ENCODE results near the gene CDK14. TPM values are rescaled to one million over a fixed set of nuclear protein-coding genes. Genes with fewer than 3 reads are reported as not detected.
A peak's percentile ranks its signal among the peaks of the same experiment; 100 is the strongest.

Gene CDK14
- total RNA-seq, 1 donor from 2014 or later, result 21.6 TPM

DNA sequence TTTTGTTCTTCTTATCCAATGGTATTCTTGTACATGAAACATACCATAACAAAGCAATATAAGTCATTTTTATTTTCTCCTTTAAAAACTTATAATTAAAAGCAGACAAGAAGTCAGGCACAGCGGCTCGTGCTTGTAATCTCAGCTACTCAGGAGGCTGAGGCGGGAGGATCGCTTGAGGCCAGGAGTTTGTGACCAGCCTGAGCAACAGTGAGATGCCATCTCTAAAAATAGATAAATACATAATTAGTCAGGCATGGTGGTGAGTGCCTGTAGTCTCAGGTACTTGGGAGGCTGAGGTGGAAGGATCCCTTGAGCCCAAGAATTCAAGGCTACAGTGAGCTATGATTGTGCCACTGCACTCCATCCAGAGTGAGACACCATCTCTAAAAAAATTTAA lies 473.0 kb downstream of the CDK14 start:
- ATAC-seq (no peak), DNase-seq (ENCODE audit: low spot score) (no peak)

DNA sequence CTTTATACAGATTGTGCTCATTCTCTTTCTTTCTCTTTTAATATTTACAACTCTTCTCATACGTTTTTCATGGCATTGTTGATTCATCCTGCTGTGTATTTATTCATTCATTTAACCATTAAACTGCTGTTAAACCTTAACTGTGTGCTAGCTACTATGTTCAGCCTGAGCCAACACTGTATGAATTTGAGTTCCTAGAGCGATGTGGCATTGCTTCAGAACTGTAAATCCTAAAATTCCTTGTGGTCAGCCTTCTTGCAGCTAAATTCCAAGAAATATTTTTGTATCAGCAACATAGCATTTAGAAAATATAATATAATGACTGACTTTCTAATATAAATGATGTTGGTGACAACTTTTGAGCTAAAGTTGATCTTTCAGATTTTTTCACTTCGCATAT lies 483.4 kb downstream of the CDK14 start:
- DNase-seq (ENCODE audit: low spot score), result no peak
- ATAC-seq, result no peak

GRCh38 chr7:91080351-91080750 lies 484.2 kb downstream of the CDK14 start:
- DNase-seq (ENCODE audit: low spot score) (no peak), ATAC-seq (no peak)

DNA sequence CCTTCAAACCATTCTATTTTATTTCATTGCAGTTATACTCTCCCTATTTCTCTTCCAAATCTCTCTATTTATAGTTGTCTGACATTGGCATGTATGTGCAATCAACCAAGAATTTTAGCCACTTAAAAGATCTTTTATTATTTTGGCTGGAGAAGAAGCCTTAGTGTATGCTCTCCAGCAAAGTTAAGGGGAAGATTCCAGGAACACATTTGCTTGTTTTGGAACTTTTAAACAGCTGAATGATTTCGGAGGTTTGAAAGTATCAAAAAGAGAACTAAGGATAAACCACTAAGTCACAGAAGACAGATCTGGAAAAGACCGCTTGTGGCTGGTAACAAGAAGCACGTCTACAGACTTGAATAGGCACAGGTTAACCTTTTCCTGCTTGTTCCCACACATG lies 485.9 kb downstream of the CDK14 start:
- no peak for ATAC-seq

GRCh38 chr7:91082852-91083495 lies 486.9 kb downstream of the CDK14 start:
- DNase-seq (ENCODE audit: low spot score) (no peak), ATAC-seq (peak; percentile 44)

More for the DNA sequence above, 485.9 kb downstream of the CDK14 start:
- no peak for DNase-seq (ENCODE audit: low spot score)

DNA sequence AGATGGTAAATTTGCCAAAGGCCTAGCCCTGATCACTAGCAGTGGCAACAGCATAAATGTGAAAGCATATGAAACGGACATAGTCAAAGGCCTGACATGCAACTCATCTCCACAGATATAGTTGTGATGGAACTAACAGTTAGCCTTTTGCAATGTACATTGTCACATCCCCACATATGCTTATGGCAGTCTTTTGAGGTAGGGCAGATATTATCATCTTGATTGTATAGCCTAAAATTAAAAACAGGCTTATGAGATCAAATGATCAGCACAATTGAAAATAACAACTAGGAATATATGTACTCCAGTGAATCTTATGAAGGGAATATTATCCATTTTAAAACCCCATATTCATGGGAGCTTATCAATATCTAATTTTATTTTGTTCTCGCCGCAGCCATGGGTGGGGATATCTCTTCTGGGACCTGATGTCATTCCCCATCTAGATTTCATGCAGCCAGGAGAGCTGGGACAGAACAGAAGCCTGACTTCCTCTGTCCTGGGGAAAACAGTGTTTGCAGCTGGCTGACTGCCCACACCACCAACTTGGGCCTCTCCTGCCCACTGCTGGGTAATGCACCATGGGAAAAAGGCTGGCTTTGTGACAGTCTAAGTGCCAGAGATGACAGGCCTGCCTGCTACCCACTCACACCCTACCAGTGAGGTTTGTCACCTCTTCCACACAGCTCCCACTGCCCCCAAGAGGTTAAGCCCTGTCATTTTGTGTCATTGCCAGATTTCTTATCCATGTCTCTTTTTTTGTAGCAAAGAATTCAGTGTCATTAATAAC lies 487.9 kb downstream of the CDK14 start:
- ATAC-seq (peak; percentile 40), DNase-seq (ENCODE audit: low spot score) (no peak)

DNA sequence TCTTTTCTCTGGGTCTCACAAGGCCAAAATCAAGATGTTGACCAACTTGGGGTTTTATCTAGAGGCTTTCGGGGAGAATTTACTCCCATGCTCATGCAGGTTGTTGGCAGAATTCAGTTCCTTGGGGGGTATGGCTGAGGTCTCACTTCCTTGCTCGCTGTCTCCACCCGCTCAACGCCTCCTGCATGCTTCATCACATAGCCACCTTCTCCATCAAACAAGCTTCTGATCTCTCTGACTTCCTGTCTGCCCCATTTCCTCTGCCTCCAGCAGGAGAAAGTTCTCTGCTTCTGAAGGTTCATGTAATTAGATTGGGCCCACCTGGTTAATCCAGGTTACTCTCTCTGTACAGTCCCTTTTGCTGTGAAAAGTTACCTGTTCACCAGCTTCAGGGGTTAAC lies 489.1 kb downstream of the CDK14 start:
- no peak for ATAC-seq
- DNase-seq (ENCODE audit: low spot score), result no peak

DNA sequence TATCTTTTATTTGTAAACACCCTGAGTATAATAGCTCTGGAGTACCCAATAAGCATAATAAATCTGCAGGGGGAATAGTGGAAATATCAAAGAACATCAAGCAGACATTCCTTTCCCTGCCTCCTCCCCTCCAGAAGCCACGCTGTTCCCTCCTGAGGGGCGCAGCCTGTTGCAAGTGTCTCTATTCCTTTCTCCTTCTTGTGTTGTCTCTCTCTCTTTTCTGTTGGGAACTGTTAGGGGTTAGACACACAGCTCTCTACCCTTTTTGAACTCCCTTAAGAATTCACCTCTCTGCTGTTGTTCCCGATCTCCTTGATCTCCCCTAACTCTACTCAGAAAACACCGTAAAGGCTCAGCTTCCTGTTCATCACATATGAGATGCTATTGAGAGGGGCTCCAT lies 490.1 kb downstream of the CDK14 start:
- ATAC-seq (no peak), DNase-seq (ENCODE audit: low spot score) (no peak)

DNA sequence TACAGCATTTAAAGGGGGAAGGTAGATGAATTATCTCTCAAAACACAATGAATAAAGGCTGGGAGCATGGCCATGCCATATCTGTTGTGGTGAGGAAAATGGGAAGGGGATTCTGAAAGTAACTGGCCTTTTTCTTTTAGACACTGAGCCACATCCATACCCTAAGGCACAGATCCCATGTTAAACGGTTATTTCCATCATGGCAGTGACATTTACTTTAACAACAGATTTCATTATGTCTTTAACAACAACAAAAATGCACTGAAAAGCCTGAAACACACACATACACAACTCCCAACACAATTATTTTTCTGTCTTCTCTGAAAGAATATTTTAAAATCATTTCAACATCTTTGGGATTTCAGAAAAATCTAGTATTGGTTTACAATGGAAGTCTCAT lies 492.0 kb downstream of the CDK14 start:
- no peak for ATAC-seq
- no peak for DNase-seq (ENCODE audit: low spot score)

DNA sequence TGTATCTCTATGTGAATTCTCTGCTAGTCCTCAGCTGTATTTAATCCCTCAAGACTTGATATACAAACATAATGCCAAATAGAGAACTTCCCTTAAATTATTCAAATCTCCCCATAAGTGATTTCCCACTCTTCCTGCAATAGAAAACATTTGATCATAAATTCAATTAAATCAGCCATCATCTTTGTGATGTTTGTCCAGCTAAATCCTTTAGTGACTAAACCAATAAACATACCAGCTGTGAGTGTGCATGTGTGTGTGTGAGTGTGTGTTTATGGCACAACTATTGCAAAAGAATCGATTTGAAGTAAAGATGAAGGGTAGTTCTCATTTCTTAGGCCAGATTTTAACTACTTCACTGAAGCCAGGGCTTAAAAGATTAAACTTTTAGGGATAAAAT lies 492.6 kb downstream of the CDK14 start:
- ATAC-seq, result no peak

GRCh38 chr7:91089382-91089963 lies 493.4 kb downstream of the CDK14 start:
- ATAC-seq (peak; percentile 88), DNase-seq (ENCODE audit: low spot score) (no peak)

More for the DNA sequence above, 492.6 kb downstream of the CDK14 start:
- no peak for DNase-seq (ENCODE audit: low spot score)

- no peak for ATAC-seq
Observed at GRCh38 chr7:91090684-91091083, 494.6 kb downstream of the CDK14 start.

GRCh38 chr7:91091631-91092030 lies 495.5 kb downstream of the CDK14 start:
- ATAC-seq, result no peak
- DNase-seq (ENCODE audit: low spot score), result no peak

More at GRCh38 chr7:91090684-91091083, 494.6 kb downstream of the CDK14 start:
- no peak for DNase-seq (ENCODE audit: low spot score)

- DNase-seq (ENCODE audit: low spot score), result no peak
- no peak for ATAC-seq
Observed at GRCh38 chr7:91093181-91093580, 497.1 kb downstream of the CDK14 start.

- no peak for ATAC-seq
- no peak for DNase-seq (ENCODE audit: low spot score)
Observed at GRCh38 chr7:91098566-91098965, 502.4 kb downstream of the CDK14 start.

GRCh38 chr7:91103363-91103762 lies 507.2 kb downstream of the CDK14 start:
- ATAC-seq (no peak), DNase-seq (ENCODE audit: low spot score) (no peak)

DNA sequence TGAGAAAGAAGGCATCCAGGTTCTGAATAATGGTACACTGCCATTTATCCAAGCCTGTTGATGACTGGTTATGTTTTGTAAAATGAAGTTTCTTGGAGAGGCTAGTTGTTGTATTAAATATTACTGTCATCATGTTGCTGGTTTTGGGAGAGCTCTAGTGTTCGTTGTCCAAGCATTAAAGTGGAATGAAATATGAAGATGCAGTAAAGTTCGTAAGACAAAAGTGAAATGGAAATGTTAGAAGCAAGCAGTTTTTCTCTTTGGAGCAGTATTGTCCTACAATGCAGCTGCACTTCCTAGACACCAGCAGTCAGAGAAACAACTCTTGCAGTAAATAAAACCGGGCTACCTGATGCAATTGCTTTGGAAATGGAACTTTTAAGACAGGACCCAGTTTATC lies 511.3 kb downstream of the CDK14 start:
- ATAC-seq (no peak), DNase-seq (ENCODE audit: low spot score) (no peak)

DNA sequence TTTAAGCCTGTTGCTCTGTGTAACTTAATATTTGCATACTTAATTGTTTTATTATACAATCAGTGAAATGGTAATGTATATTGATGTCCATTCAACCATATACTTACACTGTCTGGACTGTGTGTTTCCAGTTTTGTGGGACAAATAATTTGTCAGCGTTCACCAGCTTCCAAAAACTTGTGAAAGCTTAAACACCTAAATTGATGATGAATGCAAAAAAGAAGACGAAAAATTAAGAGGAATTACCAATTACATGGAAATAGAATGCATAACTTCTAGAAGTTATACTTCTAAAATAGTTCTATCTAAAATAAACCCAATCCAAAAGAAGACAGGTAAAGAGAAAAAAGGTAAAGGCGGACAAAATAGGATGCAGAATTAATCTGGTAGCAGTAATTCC lies 513.1 kb downstream of the CDK14 start:
- ATAC-seq (no peak), DNase-seq (ENCODE audit: low spot score) (no peak)

GRCh38 chr7:91112902-91113341 lies 516.8 kb downstream of the CDK14 start:
- DNase-seq (ENCODE audit: low spot score) (no peak), ATAC-seq (no peak)

- ATAC-seq, result no peak
- no peak for DNase-seq (ENCODE audit: low spot score)
Observed at GRCh38 chr7:91114232-91114631, 518.1 kb downstream of the CDK14 start.

GRCh38 chr7:91126762-91127161 lies 530.6 kb downstream of the CDK14 start:
- no peak for DNase-seq (ENCODE audit: low spot score)
- no peak for ATAC-seq

DNA sequence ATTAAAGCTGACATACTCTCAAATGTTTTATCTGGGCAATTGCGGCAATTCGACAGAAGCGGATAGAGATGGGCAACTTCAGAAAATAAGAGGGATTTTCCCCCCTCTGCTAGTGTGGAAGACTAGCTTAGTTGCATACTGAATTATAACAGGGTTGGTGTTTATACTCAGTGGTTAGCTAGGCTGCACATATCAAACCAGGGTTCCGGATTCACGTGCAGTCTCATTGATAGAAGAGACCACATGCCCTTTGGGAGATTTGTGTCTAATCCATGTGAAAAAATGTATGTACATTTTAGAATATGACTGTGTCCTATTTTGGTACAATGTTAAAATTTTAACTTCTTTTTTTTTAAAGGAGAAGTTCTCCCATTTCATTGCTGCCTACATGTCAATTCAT lies 531.2 kb downstream of the CDK14 start:
- ATAC-seq, result no peak

More for the DNA sequence above, 531.2 kb downstream of the CDK14 start:
- no peak for DNase-seq (ENCODE audit: low spot score)

Measured in left lobe of liver (tissue), 2 donors.